Measurements from ENCODE around the gene ZNF805.
"Not testable (repeated sequence)": the region's sequence is repeated elsewhere in the genome, so short reads cannot be mapped to it uniquely, and the experiment has no call there.

ZNF805 gene

DNA sequence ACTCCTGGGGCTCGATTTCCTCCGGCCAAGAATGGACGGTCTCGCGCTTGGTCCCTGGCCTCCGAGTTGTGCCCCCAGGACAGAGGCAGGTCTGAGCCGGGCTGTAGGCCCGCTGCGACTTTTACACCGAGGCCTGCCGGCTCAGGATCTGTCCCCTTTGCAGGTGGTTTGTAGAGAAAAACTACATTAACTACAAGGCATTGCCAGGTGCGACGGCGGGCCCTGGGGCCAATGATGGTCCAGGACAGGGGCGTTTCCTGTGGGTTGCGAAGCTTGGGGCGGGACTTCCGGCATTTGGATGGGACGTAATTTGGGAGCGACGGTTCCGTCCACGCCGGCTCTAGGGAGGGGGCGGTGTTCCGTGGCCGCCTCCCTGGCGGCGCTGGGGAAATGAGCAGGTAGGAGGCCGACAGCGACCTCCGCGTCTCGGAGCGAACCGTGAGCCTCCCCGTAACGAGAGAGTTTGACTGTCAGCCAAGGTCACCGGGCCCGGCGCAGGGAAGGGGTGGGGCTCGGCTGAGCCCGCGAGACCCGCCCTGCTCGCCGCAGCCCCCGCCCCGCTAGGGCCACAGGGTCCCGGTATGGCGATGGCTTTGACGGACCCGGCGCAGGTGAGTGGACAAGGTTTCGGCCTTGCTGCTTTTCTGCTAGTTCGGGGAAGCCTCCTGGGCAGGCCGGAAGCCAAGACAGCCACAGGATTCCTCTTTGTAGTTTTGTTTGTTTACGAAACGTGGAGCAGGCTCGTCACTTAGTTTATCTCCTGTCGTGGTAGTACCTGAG is at the start of gene ZNF805:
Gene ZNF805, plus strand, starts transcription at position 322 of the 780 bp plus-strand sequence. Its CDS starts 260 bp downstream, at position 582.
- DNase-seq: peak; percentile 85 to 95

DNA sequence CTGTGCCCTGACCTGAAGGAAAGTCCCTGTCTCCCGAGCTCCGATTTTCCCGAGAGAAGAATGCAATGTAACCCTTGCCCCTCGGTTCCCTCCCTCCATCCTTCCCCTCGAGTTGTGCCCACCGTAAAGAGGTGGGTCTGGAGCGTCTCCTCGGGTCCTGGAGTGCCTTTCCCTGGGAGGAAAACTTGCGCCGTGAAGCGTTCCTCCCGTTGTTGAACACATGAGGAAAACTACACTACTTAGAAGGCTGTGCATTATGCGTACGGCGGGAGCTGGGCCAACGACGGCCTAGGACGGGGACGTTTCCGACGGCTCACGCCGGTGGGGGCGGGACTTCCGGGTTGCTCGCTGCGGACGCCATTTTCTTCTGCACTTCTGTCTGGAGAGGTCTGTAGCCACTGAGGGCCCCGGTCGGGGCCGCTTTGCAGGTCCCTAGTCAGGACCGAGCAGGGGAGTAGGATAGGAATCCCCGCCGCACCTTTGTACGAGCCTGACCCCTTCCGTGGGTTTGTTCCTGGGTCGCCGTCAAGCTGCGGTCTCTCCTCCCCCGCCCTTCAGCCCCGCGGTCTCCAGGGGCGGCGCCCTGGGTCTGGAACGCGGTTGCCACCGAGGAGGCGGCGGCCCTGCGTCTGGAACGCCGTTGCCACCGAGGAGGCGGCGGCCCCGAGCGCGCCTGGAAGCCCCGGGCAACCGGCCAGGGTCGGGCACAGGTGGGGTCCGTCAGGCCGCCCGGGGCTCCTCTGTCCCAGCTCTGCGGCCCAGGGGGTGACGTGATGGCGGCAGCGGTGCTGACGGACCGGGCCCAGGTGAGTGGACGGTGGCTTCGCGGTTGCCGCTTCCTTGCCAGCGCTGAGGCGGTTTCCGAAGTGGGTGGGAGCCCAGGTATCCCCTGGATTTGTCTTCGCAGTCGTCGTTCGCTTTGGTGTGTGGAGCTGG is 49.0 kb upstream of the ZNF805 start, which contains the start of gene ZNF264:
Gene ZNF264, plus strand, starts transcription at position 360 of the 936 bp plus-strand sequence. Its CDS starts 414 bp downstream, at position 774.
- peak; percentile 77 to 92 for DNase-seq

- DNase-seq: no peak
These were observed 48.4 kb upstream of the ZNF805 start for GRCh38 chr19:57192077-57192420.

DNA sequence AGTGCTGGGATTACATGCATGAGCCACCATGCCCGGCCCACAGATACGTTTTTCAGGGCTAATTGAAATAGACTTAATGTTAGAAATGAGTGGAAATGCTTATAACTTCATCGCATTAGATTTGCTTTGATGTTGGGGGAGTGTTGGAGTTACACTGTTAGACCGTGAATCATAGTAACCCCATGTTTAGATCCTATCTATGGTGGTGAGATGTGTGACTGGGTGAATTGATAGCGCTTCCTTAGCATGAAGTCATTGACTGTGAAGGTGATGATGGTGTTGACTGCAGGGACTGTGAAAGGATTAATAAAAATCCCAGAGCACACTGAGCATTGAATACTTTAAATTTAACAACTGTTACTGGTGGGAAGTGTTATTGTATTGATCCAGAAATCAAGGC is 47.4 kb upstream of the ZNF805 start:
- DNase-seq: no peak

- not testable (repeated sequence) for DNase-seq
These were observed 42.6 kb upstream of the ZNF805 start for GRCh38 chr19:57197874-57198273.

- no peak for DNase-seq
These were observed 38.3 kb upstream of the ZNF805 start for GRCh38 chr19:57202160-57202559.

DNA sequence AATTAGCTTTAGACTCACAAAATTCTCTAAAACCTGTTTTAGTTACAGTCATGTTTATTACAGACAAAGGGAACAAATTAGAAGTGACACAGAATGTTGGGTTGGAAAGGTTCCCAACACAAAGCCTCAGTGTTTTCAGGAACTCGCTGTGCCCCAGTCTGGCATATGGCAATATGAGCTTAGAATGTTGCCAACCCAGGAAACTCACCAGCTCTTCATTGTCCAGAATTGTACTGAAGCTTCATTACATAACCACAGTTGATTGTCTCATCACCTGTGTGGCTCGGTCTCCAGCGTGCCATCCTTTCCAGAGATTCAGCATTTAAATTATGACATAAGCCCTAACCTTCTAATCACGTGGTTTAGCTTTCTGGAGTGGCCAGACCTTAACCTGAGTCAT is 30.1 kb upstream of the ZNF805 start:
- DNase-seq: no peak

DNA sequence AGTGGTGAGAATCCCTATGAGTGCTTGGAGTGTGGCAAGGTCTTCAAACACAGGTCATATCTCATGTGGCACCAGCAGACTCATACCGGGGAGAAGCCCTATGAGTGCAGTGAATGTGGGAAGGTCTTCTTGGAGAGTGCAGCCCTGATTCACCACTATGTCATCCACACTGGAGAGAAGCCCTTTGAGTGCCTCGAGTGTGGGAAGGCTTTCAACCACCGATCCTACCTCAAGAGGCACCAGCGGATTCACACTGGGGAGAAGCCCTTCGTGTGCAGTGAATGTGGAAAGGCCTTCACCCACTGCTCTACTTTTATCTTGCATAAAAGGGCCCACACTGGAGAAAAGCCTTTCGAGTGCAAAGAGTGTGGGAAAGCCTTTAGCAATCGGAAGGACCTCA is 28.3 kb upstream of the ZNF805 start:
- no peak for DNase-seq

GRCh38 chr19:57227502-57227901 is 12.9 kb upstream of the ZNF805 start:
- DNase-seq: no peak

- DNase-seq: no peak
These were observed 8.7 kb upstream of the ZNF805 start for GRCh38 chr19:57231686-57232085.

DNA sequence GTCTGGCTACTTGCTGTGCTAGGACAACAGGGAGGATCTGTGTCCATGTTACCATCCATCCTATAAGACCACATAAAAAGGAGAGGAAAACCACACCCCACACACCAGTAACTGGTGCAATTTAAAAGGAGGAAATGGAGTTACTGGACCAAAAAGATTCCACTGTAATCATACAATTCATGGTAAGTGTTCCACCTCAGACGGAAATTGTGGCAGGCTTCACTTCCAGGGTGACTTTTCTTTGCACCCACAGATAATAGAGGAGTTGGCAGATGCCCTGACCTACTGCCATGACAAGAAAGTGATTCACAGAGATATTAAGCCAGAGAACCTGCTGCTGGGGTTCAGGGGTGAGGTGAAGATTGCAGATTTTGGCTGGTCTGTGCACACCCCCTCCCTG is 7.2 kb upstream of the ZNF805 start:
- no peak for DNase-seq

DNA sequence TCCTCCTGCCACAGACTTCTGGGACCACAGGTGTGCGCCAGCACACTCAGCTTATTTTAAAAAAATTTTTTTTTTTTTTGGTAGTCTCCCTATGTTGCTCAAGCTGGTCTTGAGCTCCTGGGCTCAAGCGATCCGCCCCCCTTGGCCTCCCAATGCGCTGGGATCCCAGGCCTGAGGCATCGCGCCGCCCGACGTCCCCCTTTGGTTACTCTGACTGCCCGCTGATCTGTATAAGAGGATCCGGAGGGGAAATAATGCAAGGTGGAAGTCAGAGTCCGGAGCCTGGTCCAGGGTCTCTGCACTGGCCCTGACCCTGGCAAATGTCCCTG is 486 bp upstream of the ZNF805 start:
- DNase-seq: no peak

DNA sequence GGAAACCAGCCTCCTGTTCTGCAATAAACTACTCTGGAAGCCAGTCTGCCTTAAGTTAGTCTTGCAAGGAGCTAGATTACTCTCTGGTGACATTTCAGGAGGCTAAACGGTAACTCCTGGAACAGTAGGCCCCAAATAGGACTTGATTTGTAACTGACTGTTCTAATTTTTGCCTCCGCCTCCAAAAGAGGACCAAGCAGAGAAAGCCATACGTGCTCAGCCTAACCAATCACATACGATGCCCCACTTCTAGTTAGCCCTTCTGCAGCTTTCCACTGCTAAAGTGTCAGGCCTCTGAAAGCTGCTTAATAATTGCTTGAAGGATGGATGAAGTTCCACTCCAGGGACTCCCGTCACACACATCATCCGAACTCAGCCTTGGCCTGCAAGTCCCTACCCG is 744 bp downstream of the ZNF805 start:
- no peak for DNase-seq

GRCh38 chr19:57242821-57243220 is 2.4 kb downstream of the ZNF805 start:
- DNase-seq: no peak

DNA sequence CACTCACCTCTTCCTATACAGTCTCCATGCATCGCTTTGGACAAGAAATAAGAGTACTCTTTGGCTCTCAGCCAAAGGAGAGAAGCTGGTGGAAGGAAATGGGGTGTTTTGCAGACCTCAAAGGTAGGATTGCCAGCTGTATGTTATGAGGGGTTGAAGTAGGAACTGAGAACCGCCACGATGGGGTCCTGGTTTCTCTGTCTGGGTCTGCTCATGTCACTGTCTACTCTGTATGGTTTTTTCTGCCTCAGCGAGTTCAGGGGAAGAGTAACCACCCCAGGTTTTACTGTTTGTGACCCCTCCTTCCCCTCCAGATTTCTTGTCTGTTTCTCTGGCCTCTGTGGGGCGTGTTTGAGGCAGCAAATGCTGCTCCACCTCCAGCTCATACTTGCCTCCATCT is 4.1 kb downstream of the ZNF805 start:
- no peak for DNase-seq

GRCh38 chr19:57245066-57245465 is 4.6 kb downstream of the ZNF805 start:
- DNase-seq: no peak

- no peak for DNase-seq
These were observed 5.5 kb downstream of the ZNF805 start for GRCh38 chr19:57245959-57246358.

DNA sequence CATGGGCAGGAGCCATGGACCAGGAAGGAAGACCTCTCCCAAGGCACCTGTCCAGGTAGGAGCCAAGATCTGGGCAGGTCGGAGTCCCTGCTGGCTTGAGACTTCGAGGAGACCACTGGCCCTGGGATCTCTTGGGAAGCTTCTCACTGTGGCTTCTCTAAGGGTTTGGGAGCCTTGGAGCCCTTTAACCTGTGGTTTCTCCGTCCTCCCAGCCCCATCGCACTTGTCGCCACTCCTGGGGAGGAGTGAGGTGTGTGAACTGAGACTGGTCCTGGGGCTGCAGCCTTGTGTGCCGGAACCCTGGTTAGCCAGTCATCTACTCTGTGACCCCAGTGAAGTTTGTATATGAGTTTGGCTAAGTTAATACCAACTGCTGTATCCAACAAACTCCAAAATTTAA is 8.2 kb downstream of the ZNF805 start:
- no peak for DNase-seq

DNA sequence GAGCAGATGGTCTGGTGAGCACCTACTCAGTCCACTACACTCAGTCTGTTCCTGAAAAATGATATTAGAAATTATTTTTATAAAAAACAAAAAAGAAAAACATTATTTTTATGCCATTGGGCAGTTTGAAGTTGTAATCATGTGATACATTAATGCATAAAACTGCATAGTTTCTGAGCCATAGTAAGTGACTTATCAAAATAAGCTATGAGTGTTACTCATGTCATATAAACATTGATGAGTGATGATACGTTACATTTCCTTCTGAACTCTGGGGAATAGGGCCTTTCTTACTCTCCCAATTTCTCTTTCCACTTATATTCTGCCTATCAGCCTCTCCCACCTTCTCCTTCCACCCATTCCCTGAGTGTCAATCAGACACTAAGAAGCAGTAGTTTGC is 8.9 kb downstream of the ZNF805 start:
- DNase-seq: no peak

- not testable (repeated sequence) for DNase-seq
These were observed 13.3 kb downstream of the ZNF805 start for GRCh38 chr19:57253767-57254166.

DNA sequence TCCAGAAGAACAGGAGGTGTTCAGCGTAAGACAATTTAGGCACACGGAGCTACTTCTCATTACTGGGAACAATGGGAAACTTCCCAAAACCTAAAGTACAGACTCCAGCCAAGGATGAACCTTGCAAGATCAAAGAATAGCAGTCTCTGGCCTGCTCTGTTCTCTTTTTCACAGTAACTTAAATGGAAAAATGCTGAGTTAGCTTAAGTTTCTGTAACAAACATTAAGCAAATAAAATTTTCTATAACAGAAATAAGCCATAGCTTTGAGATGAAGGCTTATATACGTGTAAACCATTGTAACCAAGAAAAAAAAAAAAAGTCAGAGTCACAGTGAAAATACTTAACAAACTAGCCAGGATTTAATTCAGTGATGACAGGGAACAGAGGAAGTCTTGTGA is 21.6 kb downstream of the ZNF805 start:
- no peak for DNase-seq

DNA sequence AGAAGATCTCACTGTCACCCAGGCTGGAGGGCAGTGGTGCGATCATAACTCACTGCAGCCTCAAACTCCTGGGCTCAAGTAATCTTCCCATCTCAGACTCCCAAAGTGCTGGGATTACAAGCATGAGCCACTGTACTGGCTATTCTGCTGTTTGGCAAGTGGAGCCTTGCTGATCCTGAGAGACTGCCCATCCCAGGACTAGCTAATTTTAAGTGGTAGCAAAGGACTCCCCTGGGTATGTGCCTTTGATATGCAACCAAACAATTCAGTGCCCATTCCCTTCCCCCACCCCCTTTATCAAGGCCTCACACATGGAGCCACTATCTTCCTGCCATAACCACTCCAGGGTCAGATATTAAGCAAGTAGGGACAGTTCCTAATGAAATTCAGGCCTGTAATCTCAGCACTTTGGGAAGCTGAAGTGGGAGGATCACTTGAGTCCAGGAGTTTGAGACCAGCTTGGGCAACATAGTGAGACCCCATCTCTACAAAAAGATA is 22.9 kb downstream of the ZNF805 start:
- no peak for DNase-seq

DNA sequence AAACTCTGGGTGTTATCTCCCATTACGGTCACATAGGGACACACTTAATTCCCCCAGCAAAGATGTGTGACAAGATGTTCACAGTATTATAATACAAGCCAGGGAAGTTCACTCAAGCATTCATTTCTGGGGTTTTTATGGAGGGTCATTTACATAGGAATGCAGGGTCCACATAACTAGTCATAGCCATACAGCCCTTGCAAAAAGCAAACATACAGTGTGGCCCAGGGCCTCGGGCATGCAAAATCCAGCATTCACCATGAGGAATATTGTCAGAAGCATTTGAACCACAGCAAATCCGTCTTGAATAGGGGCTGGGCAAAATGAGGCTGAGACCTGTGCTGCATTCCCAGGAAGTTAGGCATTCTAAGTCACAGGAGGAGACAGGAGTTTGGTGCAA is 26.9 kb downstream of the ZNF805 start:
- peak; percentile 42 to 52 for DNase-seq

Measured in NCI-H526 (cell line).